NCI-H2196 (cell line): ENCODE results near the gene CFAP54.
"Not testable (repeated sequence)": the region's sequence is repeated elsewhere in the genome, so short reads cannot be mapped to it uniquely, and the experiment has no call there.

ENCODE experiments used
- DNase-seq: peaks from one replicate; lab custom pipeline; 2025; ENCODE audit not compliant: unreplicated experiment; lab: John Stamatoyannopoulos, UW

The CFAP54 gene

GRCh38 chr12:96606134-96606533 is 116.8 kb downstream of the CFAP54 start:
- DNase-seq, result no peak

DNA sequence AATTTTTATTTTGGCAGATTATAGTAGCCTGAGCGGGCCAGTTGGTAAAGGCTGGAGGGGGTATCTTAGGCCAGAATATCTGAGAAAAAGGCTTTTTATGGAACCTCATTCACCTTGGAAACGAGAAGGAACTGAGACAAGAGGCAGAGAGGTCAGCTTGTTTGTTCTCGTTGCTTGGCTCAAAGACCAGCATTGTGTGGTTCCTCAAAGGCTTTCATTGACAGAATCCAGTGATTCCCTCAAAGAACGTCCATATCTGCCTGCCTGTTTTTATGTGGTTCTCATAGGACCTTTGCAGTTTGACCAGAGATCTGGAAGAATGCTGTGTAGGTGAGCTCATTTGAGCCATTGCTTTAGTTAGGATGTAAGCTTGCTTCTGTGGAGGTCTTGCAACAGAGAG is 117.3 kb downstream of the CFAP54 start:
- DNase-seq, result no peak

- no peak for DNase-seq
Observed at GRCh38 chr12:96617178-96617577, 127.8 kb downstream of the CFAP54 start.

DNA sequence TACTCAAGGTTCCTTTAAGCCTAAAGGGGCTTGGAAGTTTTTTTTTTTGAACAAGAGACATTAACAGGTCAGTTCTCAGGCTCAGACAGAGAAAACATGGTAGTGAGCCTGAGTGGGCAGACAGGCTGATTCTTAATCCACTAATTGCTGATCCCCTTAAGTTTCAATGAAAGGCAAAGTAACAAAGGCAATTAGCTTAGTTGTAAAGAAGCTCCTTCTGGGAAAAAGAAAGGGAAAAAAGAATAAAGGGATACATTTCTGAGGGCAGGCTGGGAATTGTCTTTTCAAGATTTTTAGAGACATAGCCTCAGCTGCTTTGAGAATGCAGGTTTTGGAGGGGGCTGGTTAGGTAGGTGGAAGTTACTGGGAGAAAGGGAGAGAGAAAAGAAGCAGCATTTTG is 133.8 kb downstream of the CFAP54 start:
- DNase-seq, result no peak

GRCh38 chr12:96623656-96624217 is 134.4 kb downstream of the CFAP54 start:
- DNase-seq, result no peak

DNA sequence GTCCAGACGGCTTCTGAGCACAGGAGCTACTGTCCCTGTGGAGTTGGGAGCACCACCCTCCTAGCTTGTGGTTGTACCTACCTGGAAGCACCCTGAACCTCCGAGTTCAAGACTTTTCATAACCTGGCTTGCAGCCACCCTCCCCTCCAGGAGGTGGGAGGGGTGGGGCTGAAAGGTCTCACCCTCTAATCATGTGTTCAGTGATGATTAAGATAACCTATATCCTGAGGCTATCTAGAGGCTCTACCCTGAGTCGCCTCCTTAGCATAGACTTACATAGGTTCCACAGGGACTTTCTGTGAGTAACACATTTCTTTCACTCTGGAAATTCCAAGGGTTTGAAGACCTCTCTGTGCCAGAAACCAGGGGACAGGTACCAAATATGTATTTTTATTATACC is 146.5 kb downstream of the CFAP54 start:
- no peak for DNase-seq

GRCh38 chr12:96636895-96637294 is 147.5 kb downstream of the CFAP54 start:
- no peak for DNase-seq

DNA sequence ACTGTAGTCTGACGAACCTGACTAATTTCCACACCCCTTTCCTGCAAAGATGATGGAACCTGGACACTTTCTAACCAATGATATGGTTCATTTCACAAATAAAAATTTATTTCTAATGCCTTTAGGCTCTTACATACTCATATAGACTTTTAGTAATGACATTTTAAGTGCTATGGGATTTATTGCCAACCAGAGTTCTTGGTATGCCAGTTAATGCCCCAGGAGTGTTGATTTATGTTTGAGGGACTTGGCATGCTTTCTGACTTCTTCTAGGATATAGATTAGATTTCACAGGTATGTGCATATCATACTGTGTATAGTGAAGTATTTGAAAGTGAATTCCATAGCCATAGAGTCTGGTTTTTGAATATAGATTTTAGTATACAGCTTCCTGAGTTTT is 159.5 kb downstream of the CFAP54 start:
- no peak for DNase-seq

GRCh38 chr12:96652870-96653269 is 163.5 kb downstream of the CFAP54 start:
- DNase-seq, result no peak

DNA sequence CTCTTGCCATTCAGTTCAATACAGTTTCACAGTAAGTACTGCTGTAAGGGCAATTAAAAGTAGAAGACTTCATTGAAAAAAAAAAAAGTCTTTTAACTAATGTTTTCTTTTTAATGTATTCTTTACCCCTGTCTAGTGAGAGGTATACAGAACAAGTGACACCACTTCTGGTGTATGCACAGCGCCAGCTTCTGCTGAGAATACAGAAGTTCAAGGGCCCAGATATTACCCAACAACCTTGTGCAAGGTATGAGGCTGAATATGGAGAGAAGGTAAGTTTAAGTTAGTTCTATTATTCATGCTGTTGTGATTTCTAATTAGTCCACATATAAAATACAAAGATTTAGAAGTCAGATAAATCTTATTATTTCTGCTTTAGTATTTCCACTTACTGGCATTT is 168.7 kb downstream of the CFAP54 start:
- DNase-seq, result no peak

DNA sequence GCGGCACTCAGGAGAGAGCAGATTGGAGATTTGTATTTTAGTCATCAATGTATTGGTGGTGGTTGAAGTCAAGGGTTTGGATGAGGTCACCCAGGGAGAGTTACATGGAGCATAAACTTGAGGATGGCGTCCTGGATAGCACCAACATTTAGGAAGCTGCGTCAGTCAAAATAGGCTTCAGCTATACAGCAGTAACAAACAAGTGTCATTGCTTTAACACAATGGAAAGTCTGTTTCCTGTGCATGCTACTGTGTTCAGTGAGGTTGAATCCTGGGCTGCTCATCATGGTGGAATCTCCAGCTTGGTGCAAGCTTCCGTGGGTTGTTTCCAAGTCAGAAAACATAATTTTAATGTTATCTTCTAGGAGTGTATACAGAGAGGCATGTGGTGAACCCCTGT is 180.4 kb downstream of the CFAP54 start:
- DNase-seq, result no peak

- no peak for DNase-seq
Observed at GRCh38 chr12:96670334-96670899, 181.0 kb downstream of the CFAP54 start.

- not testable (repeated sequence) for DNase-seq
Observed at GRCh38 chr12:96675519-96675918, 186.1 kb downstream of the CFAP54 start.

DNA sequence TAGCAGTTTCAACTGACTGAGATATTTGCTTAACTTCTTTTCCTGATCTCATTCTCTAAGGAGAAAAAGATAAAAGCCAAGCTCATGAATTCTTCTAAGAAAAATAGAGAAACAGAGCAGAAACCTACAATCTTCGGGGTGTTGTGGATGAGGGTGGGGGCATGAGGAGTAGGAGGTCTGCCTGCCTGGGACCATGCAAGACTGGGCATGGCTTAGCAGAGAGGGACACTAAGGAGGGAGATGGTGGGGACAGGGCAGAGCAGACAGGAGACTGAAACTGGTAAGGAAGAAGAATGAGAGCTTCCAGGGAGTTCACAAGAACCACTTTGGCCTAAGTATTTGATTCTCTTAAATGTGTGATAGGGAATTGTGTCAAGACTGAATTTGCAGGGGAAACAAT is 188.0 kb downstream of the CFAP54 start:
- DNase-seq, result no peak

DNA sequence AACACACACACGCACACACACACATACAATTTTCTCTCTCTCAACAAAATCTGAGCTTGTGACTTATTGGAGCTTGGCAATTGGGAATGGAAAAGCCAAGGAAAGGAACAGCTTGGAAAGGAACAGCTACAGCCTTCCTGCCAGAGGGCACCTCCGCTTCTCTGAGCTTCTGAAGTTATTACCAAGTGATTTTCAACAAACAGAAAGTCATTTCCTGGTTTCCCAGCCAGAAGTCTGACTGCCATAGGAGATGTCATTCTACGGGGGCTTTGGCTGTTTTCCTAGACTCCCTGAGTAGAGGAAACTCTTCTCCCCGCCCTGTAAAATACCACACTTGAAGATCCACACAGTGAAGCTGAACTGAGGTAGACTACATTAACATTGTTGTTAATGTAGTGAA is 198.3 kb downstream of the CFAP54 start:
- DNase-seq, result no peak

GRCh38 chr12:96698521-96698920 is 209.1 kb downstream of the CFAP54 start:
- no peak for DNase-seq

DNA sequence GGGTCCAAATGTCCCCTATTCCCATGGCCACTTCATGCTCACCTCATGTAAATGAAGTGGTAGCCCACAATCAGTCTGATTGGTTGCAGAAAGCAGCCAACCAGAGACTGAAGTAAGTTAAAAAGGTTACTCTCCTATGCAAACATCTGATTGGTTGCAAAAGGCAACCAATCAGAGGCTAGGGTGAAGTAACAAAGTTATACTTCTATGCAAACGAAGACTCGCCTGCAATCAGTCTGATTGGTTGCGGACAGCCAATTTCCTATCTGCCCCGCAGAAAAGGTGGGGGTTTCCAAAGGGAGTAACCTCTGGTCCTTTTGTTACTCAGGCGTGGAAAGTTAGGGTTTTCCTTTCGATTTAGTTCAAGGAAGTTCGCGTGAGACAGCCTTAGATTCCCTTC is 209.6 kb downstream of the CFAP54 start:
- DNase-seq, result no peak

GRCh38 chr12:96701856-96702255 is 212.5 kb downstream of the CFAP54 start:
- DNase-seq, result no peak

- DNase-seq, result peak; percentile 7
Observed at GRCh38 chr12:96710127-96710745, 220.9 kb downstream of the CFAP54 start.

DNA sequence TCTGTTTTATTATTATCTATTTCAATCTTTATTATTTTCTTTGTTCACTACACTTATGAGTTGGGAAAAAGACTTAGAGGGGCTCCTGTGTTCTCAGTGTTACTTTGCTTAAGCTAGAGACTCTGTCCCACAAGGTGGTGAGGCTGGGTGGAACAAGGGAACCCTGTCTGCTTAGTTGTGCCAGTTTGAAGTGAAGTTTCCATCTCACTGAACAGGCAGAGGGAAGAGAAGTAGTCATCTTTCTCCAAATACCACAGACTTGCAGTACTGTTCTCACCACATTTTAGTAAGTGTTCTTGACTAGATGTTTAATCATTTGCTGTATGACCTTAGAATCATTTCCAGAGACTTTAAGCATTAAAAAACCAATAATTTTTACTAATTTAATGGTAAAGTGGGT is 222.0 kb downstream of the CFAP54 start:
- no peak for DNase-seq

GRCh38 chr12:96714199-96714598 is 224.8 kb downstream of the CFAP54 start:
- no peak for DNase-seq

GRCh38 chr12:96719660-96720362 is 230.4 kb downstream of the CFAP54 start:
- peak; percentile 52 for DNase-seq
